ENCODE data around the gene CD160. TPM values are rescaled to one million over a fixed set of nuclear protein-coding genes. Genes with fewer than 3 reads are reported as not detected.

CD160 gene
- total and polyA plus RNA-seq, 2 of the 13 experiments (the other 11 are each of a cell fraction or from before 2014, with no cell fraction given) = 0.09 TPM; not detected in 1

DNA sequence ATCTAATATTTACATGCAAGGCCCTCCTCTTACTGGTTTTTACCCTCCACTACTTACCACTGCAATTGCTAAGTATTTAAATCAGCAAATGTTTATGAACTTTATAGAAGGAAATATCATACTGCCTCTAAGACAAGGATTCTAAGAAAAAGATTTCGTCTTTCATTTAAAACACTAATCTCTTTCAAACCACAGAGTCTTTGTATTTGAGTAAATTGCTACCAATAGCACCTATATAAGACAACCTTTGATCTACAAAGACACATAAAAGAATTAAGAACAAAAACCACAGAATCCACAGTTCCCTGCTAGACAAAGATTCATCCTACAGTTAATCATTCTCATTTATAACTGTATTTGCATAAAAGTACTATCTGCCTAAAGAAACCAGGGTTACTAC lies 67.0 kb downstream of the CD160 start:
- Histone ChIP-seq H3K36me3 (replicated peaks in 1 of 2; ENCODE audit: control insufficient read depth in 1 of 2, insufficient read depth in 2 of 2, low read length in 2 of 2) (peaks cover 2 to 6% of the 10 kb centered on the region in 2 experiments; a peak in 4 of 5 replicates), H3K9me3 (ENCODE audit: low read length) (no peaks in the 10 kb centered on the region), H3K27ac (ENCODE audit: extremely low read length, insufficient read depth, low read length) (no peak overlapping the region), H3K9ac (ENCODE audit: insufficient read depth, low read depth, low read length) (no peak overlapping the region), H3K27me3 (ENCODE audit: control insufficient read depth in 1 of 2, insufficient read depth in 2 of 2, low read length in 2 of 2) (no peaks in the 10 kb centered on the region), H3K4me2 (ENCODE audit: low read depth, low read length) (no peak overlapping the region), H4K20me1 (ENCODE audit: insufficient read depth, low read length) (no peaks in the 10 kb centered on the region), H2AFZ (ENCODE audit: low read length) (no peak overlapping the region), H3K4me1 (ENCODE audit: insufficient read depth, low read length) (peaks cover 12% of the 10 kb centered on the region), H3K79me2 (ENCODE audit: insufficient read depth, low read length) (no peaks in the 10 kb centered on the region), H3K4me3 (replicated peaks in 1 of 3; ENCODE audit: insufficient read depth in 1 of 3, low read depth in 2 of 3, low read length in 3 of 3) (no peak overlapping the region)
- intact Hi-C loops (cut with micrococcal nuclease; ENCODE audit: unreplicated experiment) = no loop called here
- in situ Hi-C loops (cut with HindIII; ENCODE audit: extremely low pct_ligation_motif_present, low pct_unique_long_range_greater_than_20kb) = no loop called here
- TF ChIP-seq SAP130 (CRISPR knock-in tag; IDR thresholded peaks at IDR 0.05; ENCODE audit: low read depth) (no peak), TOPORS (CRISPR knock-in tag; IDR thresholded peaks at IDR 0.05) (no peak), ZNF747 (CRISPR knock-in tag; IDR thresholded peaks at IDR 0.05; ENCODE audit: borderline replicate concordance) (no peak), AGO1 (IDR thresholded peaks at IDR 0.05; ENCODE audit: low read depth, low read length, poor library complexity, severe bottlenecking) (no peak), HNRNPUL1 (IDR thresholded peaks at IDR 0.05; ENCODE audit: low read depth, low read length) (no peak), TCF7L2 (IDR thresholded peaks at IDR 0.05; ENCODE audit: low read depth, low read length) (no peak), ZNF10 (CRISPR knock-in tag; IDR thresholded peaks at IDR 0.05; ENCODE audit: borderline replicate concordance, low read depth) (no peak), KLF9 (CRISPR knock-in tag; IDR thresholded peaks at IDR 0.05; ENCODE audit: low read depth) (no peak), BHLHE40 (IDR thresholded peaks at IDR 0.05; ENCODE audit: low read length) (no peak)
- TF ChIP-seq, protein P1, sequence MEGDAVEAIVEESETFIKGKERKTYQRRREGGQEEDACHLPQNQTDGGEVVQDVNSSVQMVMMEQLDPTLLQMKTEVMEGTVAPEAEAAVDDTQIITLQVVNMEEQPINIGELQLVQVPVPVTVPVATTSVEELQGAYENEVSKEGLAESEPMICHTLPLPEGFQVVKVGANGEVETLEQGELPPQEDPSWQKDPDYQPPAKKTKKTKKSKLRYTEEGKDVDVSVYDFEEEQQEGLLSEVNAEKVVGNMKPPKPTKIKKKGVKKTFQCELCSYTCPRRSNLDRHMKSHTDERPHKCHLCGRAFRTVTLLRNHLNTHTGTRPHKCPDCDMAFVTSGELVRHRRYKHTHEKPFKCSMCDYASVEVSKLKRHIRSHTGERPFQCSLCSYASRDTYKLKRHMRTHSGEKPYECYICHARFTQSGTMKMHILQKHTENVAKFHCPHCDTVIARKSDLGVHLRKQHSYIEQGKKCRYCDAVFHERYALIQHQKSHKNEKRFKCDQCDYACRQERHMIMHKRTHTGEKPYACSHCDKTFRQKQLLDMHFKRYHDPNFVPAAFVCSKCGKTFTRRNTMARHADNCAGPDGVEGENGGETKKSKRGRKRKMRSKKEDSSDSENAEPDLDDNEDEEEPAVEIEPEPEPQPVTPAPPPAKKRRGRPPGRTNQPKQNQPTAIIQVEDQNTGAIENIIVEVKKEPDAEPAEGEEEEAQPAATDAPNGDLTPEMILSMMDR (CRISPR knock-in tag; IDR thresholded peaks at IDR 0.05) = no peak
- no TSS peak for BruUV-seq (replicated peaks)
- ChIA-PET POLR2A (interaction anchor here (1.1 kb wide), 1 partner anchor 38 kb away, joined by 3 read pairs; the partner anchor contains the start of genes POLR3C and RNF115), CTCF (ENCODE audit: low intra/inter-chr PET ratio, low total read pairs) (no interaction called here)
- WGBS (ENCODE audit: low lambda C conversion rate) = 0% methylated on average over 1 of the region's 1 CpG
- no peak for ATAC-seq
- no peak for DNase-seq (ENCODE audit: low spot score)
- no peak for FAIRE-seq
